Neural cell (in vitro differentiated cells): ENCODE measurements around the gene PATZ1. TPM values are rescaled to one million over a fixed set of nuclear protein-coding genes. Genes with fewer than 3 reads are reported as not detected.

Experiments
- H2AFZ ChIP-seq: fragments of 200-600, 300-800 bp; sonication (generic), shearing (Covaris generic); 2 replicates; pipeline ENCODE4 v1.6.0; 2014; ENCODE audit warnings: low read depth, mild to moderate bottlenecking, antibody characterized with exemption, low read length, moderate library complexity
- H3F3A ChIP-seq: fragments of 200-600 bp; shearing (Covaris generic); 2 replicates; pipeline ENCODE4 v1.6.1; 2016; ENCODE audit warnings: mild to moderate bottlenecking, moderate library complexity, mixed read lengths, antibody characterized with exemption, low read length; ENCODE audit not compliant: insufficient read depth, poor library complexity, severe bottlenecking
- H3K27ac ChIP-seq: fragments of 200-600, 300-800 bp; sonication (generic), shearing (Covaris generic); 2 replicates; pipeline ENCODE4 v1.5.1; 2014; ENCODE audit warnings: mild to moderate bottlenecking, low read length, moderate library complexity
- H3K27me3 ChIP-seq: fragments of 300-800, 200-600 bp; sonication (generic), shearing (Covaris generic); 2 replicates; pipeline ENCODE4 v1.6.0; 2014; ENCODE audit warnings: mild to moderate bottlenecking, low read depth, low read length, moderate library complexity; ENCODE audit not compliant: insufficient read depth
- H3K36me3 ChIP-seq: fragments of 300-800, 200-600 bp; sonication (generic), shearing (Covaris generic); 2 replicates; pipeline ENCODE4 v1.5.1; 2014; ENCODE audit warnings: mild to moderate bottlenecking, antibody characterized with exemption, low read length, moderate library complexity; ENCODE audit not compliant: insufficient read depth
- H3K4me2 ChIP-seq: fragments of 300-800, 200-600 bp; sonication (generic), shearing (Covaris generic); 2 replicates; pipeline ENCODE4 v1.6.0; 2014; ENCODE audit warnings: mild to moderate bottlenecking, low read length
- H3K4me3 ChIP-seq: fragments of 300-800, 200-600 bp; sonication (generic), shearing (Covaris generic); 2 replicates; pipeline ENCODE4 v1.5.1; 2014; ENCODE audit warnings: mild to moderate bottlenecking, low read length, moderate library complexity
- H3K79me2 ChIP-seq: fragments of 200-600 bp; shearing (Covaris generic); replicated peaks from 2 replicates; pipeline ENCODE4 v1.6.0; 2014; ENCODE audit warnings: mild to moderate bottlenecking, low read length, moderate library complexity; ENCODE audit not compliant: insufficient read depth
- H3K9ac ChIP-seq: fragments of 300-800, 200-600 bp; sonication (generic), shearing (Covaris generic); 2 replicates; pipeline ENCODE4 v1.6.1; 2016; ENCODE audit warnings: mild to moderate bottlenecking, low read length, mixed read lengths
- H3K9me2 ChIP-seq: fragments of 200-600 bp; shearing (Covaris generic); 2 replicates; pipeline ENCODE4 v1.6.1; 2016; ENCODE audit warnings: mild to moderate bottlenecking, low read length, mixed read lengths; ENCODE audit not compliant: insufficient read depth
- H3K9me3 ChIP-seq: fragments of 200-600, 300-800 bp; sonication (generic), shearing (Covaris generic); 2 replicates; pipeline ENCODE4 v1.6.1; 2016; ENCODE audit warnings: mild to moderate bottlenecking, mixed run types, low read length, moderate library complexity, mixed read lengths
- H4K20me1 ChIP-seq: fragments of 200-600 bp; shearing (Covaris generic); 2 replicates; pipeline ENCODE4 v1.6.1; 2016; ENCODE audit warnings: mild to moderate bottlenecking, mixed run types; ENCODE audit not compliant: insufficient read depth
- CTCF ChIP-seq: fragments of 450-650 bp; IDR thresholded peaks from 2 replicates; pipeline ENCODE4 v1.5.1; 2014; ENCODE audit warnings: antibody characterized with exemption, mild to moderate bottlenecking, moderate library complexity; ENCODE audit not compliant: poor library complexity, severe bottlenecking
- EP300 ChIP-seq: fragments of 450-650 bp; conservative IDR thresholded peaks from 2 replicates; pipeline ENCODE4 v1.6.1; 2014; ENCODE audit warnings: antibody characterized with exemption, mild to moderate bottlenecking, moderate library complexity; ENCODE audit not compliant: poor library complexity, severe bottlenecking
- EZH2 ChIP-seq: fragments of 200-600, 300-800 bp; shearing (Covaris generic), sonication (generic); IDR thresholded peaks from 2 replicates; pipeline ENCODE4 v1.6.1; 2014; ENCODE audit warnings: antibody characterized with exemption, low read length, borderline replicate concordance, mild to moderate bottlenecking; ENCODE audit not compliant: insufficient read depth, poor library complexity, severe bottlenecking
- MXI1 ChIP-seq: fragments of 450-650 bp; conservative IDR thresholded peaks from 2 replicates; pipeline ENCODE4 v1.6.1; 2014; ENCODE audit warnings: antibody characterized with exemption, mild to moderate bottlenecking; ENCODE audit not compliant: poor library complexity, severe bottlenecking
- POLR2AphosphoS5 ChIP-seq: IDR thresholded peaks from 2 replicates; pipeline ENCODE4 v1.6.1; 2012
- RAD21 ChIP-seq: fragments of 450-650 bp; conservative IDR thresholded peaks from 2 replicates; pipeline ENCODE4 v1.6.1; 2014; ENCODE audit warnings: antibody characterized with exemption, mild to moderate bottlenecking, moderate library complexity
- REST ChIP-seq: IDR thresholded peaks from 2 replicates; pipeline ENCODE4 v1.6.1; 2012; ENCODE audit warnings: borderline replicate concordance
- SMC3 ChIP-seq: fragments of 450-650 bp; conservative IDR thresholded peaks from 2 replicates; pipeline ENCODE4 v1.6.1; 2014; ENCODE audit warnings: antibody characterized with exemption, mild to moderate bottlenecking, moderate library complexity; ENCODE audit not compliant: poor library complexity
- polyA minus RNA-seq: library from RNA; depleted of rRNA, polyadenylated mRNA; stranded (reverse); fragments of >200 nt; gene quantifications from 2 replicates; pipeline ENCODE4 v1.2.3, GENCODE V29; 2014
- polyA plus RNA-seq: library from polyadenylated mRNA; depleted of rRNA; stranded (reverse); fragments of >200 nt; gene quantifications from 2 replicates; pipeline ENCODE4 v1.2.3, GENCODE V29; 2014

Gene PATZ1
- polyA plus RNA-seq (33.5 and 35.8 TPM in 2 replicates), polyA minus RNA-seq (50.5 and 56.7 TPM in 2 replicates)

GRCh38 chr22:31346255-31346732, at the start of gene PATZ1:
PATZ1 (minus strand) TSS chr22:31346346; CDS start chr22:31345602, 744 bp downstream.
- H3F3A ChIP-seq: no peaks in the 10 kb centered on the region
- peak within 1 kb of the TSS; percentile 90 for H3K9ac ChIP-seq
- no peaks in the 10 kb centered on the region for H3K9me3 ChIP-seq
- peak within 1 kb of the TSS; percentile 76 for H2AFZ ChIP-seq
- no peaks in the 10 kb centered on the region for H3K27me3 ChIP-seq
- H3K9me2 ChIP-seq: no peaks in the 10 kb centered on the region
- H3K27ac ChIP-seq: peak within 1 kb of the TSS; percentile 91
- H4K20me1 ChIP-seq: no peaks in the 10 kb centered on the region
- H3K79me2 ChIP-seq: peaks cover 40% of the 10 kb centered on the region
- H3K36me3 ChIP-seq: no peaks in the 10 kb centered on the region
- H3K4me3 ChIP-seq: peak within 1 kb of the TSS; percentile 92
- TF ChIP-seq SMC3: no peak
- TF ChIP-seq CTCF: no peak
- TF ChIP-seq POLR2AphosphoS5: peak; percentile 61
- TF ChIP-seq EZH2: no peak
- no peak for TF ChIP-seq RAD21
- H3K4me2 ChIP-seq: peak within 1 kb of the TSS; percentile 69

GRCh38 chr22:31394326-31394725, 48.2 kb upstream of the PATZ1 start:
- Histone ChIP-seq H2AFZ (no peak overlapping the region), H3K4me3 (no peak overlapping the region), H3K27me3 (no peaks in the 10 kb centered on the region), H3K79me2 (no peaks in the 10 kb centered on the region), H3K9me3 (no peaks in the 10 kb centered on the region), H3F3A (no peaks in the 10 kb centered on the region), H3K9ac (no peak overlapping the region), H3K4me2 (no peak overlapping the region), H4K20me1 (no peaks in the 10 kb centered on the region), H3K27ac (no peak overlapping the region), H3K36me3 (no peaks in the 10 kb centered on the region), H3K9me2 (no peaks in the 10 kb centered on the region)
- TF ChIP-seq REST (no peak), MXI1 (no peak), CTCF (no peak), POLR2AphosphoS5 (no peak), EZH2 (no peak), SMC3 (no peak), EP300 (no peak)
